ENCODE data around the gene NFIA.
A peak's percentile ranks its signal among the peaks of the same experiment; 100 is the strongest.

NFIA gene

DNA sequence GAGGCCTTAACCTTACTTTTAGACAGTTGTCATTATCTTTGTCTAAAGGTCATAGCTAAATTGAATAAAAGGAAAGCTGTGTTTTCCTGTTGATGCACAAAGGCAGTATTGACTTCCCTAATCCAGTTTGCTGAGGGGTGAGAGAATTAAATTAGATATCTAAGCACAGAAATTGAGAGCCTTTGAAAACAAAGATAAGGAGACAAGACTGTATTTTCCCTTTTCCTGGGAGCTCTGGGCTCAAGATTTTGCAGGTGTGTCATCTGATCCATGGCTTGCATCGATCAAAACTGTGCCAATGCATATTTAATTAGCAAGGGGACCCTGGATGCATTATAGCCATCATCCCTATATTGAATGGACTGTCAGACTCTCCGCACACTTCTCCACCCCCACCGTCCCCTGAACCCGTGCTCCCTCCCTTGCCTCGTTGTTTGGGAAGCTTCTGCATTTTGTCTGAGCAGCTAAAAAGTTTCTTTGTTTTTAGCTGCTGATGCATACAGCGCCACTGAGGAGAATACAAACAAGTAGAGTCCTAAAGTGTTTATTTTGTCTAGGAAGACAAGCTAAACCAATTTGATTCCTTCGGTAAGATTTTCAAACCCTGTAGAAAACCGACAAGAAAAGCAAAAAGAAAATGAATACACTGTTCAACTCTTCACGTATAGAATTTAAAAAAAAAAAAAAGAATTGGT is 186.3 kb downstream of the NFIA start:
- no peak overlapping the region for H2AFZ ChIP-seq (ENCODE audit: low read depth, low read length)
- WGBS: 85% methylated on average over 7 of the region's 9 CpGs
- no peak overlapping the region for H2BK120ac ChIP-seq (ENCODE audit: low read depth, low read length)
- no peak overlapping the region for H2BK5ac ChIP-seq (ENCODE audit: low read depth, low read length, poor library complexity, severe bottlenecking)
- H3K9ac ChIP-seq (ENCODE audit: low read length): no peak overlapping the region
- H3K4me2 ChIP-seq (ENCODE audit: low read length, poor library complexity, severe bottlenecking): no peak overlapping the region
- no peaks in the 10 kb centered on the region for H3K4me1 ChIP-seq (ENCODE audit: control insufficient read depth, insufficient read depth, low read depth, low read length)
- H3K14ac ChIP-seq (ENCODE audit: low read length in 2 of 2): no peak overlapping the region
- no peak overlapping the region for H2BK12ac ChIP-seq (ENCODE audit: low read length in 2 of 2)
- no peak for DNase-seq
- H4K91ac ChIP-seq (ENCODE audit: low read length): no peak overlapping the region
- H3K79me1 ChIP-seq (replicated peaks; ENCODE audit: low read length, poor library complexity, severe bottlenecking): no peaks in the 10 kb centered on the region
- no peak overlapping the region for H3K18ac ChIP-seq (ENCODE audit: low read depth in 1 of 2, low read length in 2 of 2)
- no peaks in the 10 kb centered on the region for H3K36me3 ChIP-seq (ENCODE audit: control insufficient read depth in 1 of 2, insufficient read depth in 2 of 2, low read depth in 1 of 2, low read length in 2 of 2)
- no peak overlapping the region for H4K8ac ChIP-seq (ENCODE audit: low read length)
- no peak overlapping the region for H3K4ac ChIP-seq (ENCODE audit: low read depth in 1 of 2, low read length in 2 of 2)
- no peak overlapping the region for H3K27ac ChIP-seq (ENCODE audit: low read length, poor library complexity, severe bottlenecking)
- H3K4me3 ChIP-seq (ENCODE audit: insufficient read depth in 1 of 2, low read depth in 1 of 2, low read length in 2 of 2): no peak overlapping the region
- no peaks in the 10 kb centered on the region for H3K27me3 ChIP-seq (ENCODE audit: control insufficient read depth in 1 of 2, insufficient read depth in 1 of 2, low read length in 2 of 2)
- no peak overlapping the region for H3K23ac ChIP-seq (ENCODE audit: low read length in 2 of 2)
- no peaks in the 10 kb centered on the region for H3K9me3 ChIP-seq (ENCODE audit: control insufficient read depth, low read length)
- no peak overlapping the region for H2AK5ac ChIP-seq (ENCODE audit: low read length, severe bottlenecking)
- H2BK15ac ChIP-seq (ENCODE audit: low read depth, poor library complexity, severe bottlenecking): no peak overlapping the region

DNA sequence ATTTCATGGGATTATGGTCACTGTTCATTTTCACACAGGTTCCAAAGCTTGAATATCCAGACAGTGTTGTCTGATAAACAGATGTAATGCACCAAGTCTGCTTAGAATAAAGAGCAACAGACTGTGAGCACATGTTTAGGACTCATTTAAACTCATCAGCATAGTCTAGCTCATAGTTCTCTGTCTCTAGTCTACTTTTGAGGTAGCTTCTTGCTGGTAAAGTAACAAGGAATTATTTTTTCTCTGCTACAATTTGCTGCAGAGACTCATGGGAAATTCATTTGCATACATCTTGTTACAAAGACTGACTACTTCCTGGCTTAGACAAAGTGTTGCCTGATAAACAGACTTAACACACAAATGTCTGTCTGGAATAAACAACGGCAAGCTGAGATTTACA is 187.2 kb downstream of the NFIA start:
- Histone ChIP-seq H3K18ac (ENCODE audit: low read depth in 1 of 2, low read length in 2 of 2) (no peak overlapping the region), H3K9me3 (ENCODE audit: control insufficient read depth, low read length) (no peaks in the 10 kb centered on the region), H3K4ac (ENCODE audit: low read depth in 1 of 2, low read length in 2 of 2) (no peak overlapping the region), H2AFZ (ENCODE audit: low read depth, low read length) (no peak overlapping the region), H2BK15ac (ENCODE audit: low read depth, poor library complexity, severe bottlenecking) (no peak overlapping the region), H4K8ac (ENCODE audit: low read length) (no peak overlapping the region), H2AK5ac (ENCODE audit: low read length, severe bottlenecking) (no peak overlapping the region), H3K4me3 (ENCODE audit: insufficient read depth in 1 of 2, low read depth in 1 of 2, low read length in 2 of 2) (no peak overlapping the region), H3K27me3 (ENCODE audit: control insufficient read depth in 1 of 2, insufficient read depth in 1 of 2, low read length in 2 of 2) (no peaks in the 10 kb centered on the region), H3K27ac (ENCODE audit: low read length, poor library complexity, severe bottlenecking) (no peak overlapping the region), H3K23ac (ENCODE audit: low read length in 2 of 2) (no peak overlapping the region), H3K4me1 (ENCODE audit: control insufficient read depth, insufficient read depth, low read depth, low read length) (no peaks in the 10 kb centered on the region), H3K9ac (ENCODE audit: low read length) (no peak overlapping the region), H2BK5ac (ENCODE audit: low read depth, low read length, poor library complexity, severe bottlenecking) (no peak overlapping the region), H4K91ac (ENCODE audit: low read length) (no peak overlapping the region), H3K36me3 (ENCODE audit: control insufficient read depth in 1 of 2, insufficient read depth in 2 of 2, low read depth in 1 of 2, low read length in 2 of 2) (no peaks in the 10 kb centered on the region), H3K4me2 (ENCODE audit: low read length, poor library complexity, severe bottlenecking) (no peak overlapping the region), H3K79me1 (replicated peaks; ENCODE audit: low read length, poor library complexity, severe bottlenecking) (no peaks in the 10 kb centered on the region), H3K14ac (ENCODE audit: low read length in 2 of 2) (no peak overlapping the region), H2BK120ac (ENCODE audit: low read depth, low read length) (no peak overlapping the region), H2BK12ac (ENCODE audit: low read length in 2 of 2) (no peak overlapping the region)
- no CpG with 5 or more reads among the region's 1 CpG for WGBS
- no peak for DNase-seq

DNA sequence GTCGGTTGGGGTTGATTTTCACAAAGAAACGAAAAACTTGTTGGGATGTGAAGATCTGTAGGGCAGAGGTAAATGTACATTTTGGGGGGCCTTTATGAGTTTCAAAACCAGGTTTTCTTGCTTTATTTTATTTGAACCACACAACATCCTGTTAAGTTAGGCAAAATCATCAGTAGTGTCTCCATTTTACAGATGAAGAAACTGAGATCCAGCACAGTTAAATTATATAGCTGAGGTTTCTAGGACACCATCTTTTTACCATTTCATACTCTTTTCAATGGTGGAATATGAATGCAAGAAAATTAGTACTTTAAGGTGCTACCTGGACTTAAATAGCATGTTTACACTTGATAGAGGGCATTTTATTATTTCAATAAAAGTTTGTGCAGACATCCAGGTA is 187.7 kb downstream of the NFIA start:
- no peaks in the 10 kb centered on the region for H3K9me3 ChIP-seq (ENCODE audit: control insufficient read depth, low read length)
- no peak for DNase-seq
- no peak overlapping the region for H3K4ac ChIP-seq (ENCODE audit: low read depth in 1 of 2, low read length in 2 of 2)
- H2BK120ac ChIP-seq (ENCODE audit: low read depth, low read length): no peak overlapping the region
- no peak overlapping the region for H2BK15ac ChIP-seq (ENCODE audit: low read depth, poor library complexity, severe bottlenecking)
- no peak overlapping the region for H4K8ac ChIP-seq (ENCODE audit: low read length)
- no peak overlapping the region for H3K4me3 ChIP-seq (ENCODE audit: insufficient read depth in 1 of 2, low read depth in 1 of 2, low read length in 2 of 2)
- H2BK12ac ChIP-seq (ENCODE audit: low read length in 2 of 2): no peak overlapping the region
- H3K27me3 ChIP-seq (ENCODE audit: control insufficient read depth in 1 of 2, insufficient read depth in 1 of 2, low read length in 2 of 2): no peaks in the 10 kb centered on the region
- no peak overlapping the region for H2AK5ac ChIP-seq (ENCODE audit: low read length, severe bottlenecking)
- H3K27ac ChIP-seq (ENCODE audit: low read length, poor library complexity, severe bottlenecking): no peak overlapping the region
- no peaks in the 10 kb centered on the region for H3K4me1 ChIP-seq (ENCODE audit: control insufficient read depth, insufficient read depth, low read depth, low read length)
- H3K18ac ChIP-seq (ENCODE audit: low read depth in 1 of 2, low read length in 2 of 2): no peak overlapping the region
- no peak overlapping the region for H4K91ac ChIP-seq (ENCODE audit: low read length)
- no peak overlapping the region for H2BK5ac ChIP-seq (ENCODE audit: low read depth, low read length, poor library complexity, severe bottlenecking)
- no peak overlapping the region for H3K9ac ChIP-seq (ENCODE audit: low read length)
- H3K79me1 ChIP-seq (replicated peaks; ENCODE audit: low read length, poor library complexity, severe bottlenecking): no peaks in the 10 kb centered on the region
- no peak overlapping the region for H2AFZ ChIP-seq (ENCODE audit: low read depth, low read length)
- WGBS: 100% methylated on average over 2 of the region's 2 CpGs
- no peak overlapping the region for H3K14ac ChIP-seq (ENCODE audit: low read length in 2 of 2)
- no peaks in the 10 kb centered on the region for H3K36me3 ChIP-seq (ENCODE audit: control insufficient read depth in 1 of 2, insufficient read depth in 2 of 2, low read depth in 1 of 2, low read length in 2 of 2)
- H3K23ac ChIP-seq (ENCODE audit: low read length in 2 of 2): no peak overlapping the region
- H3K4me2 ChIP-seq (ENCODE audit: low read length, poor library complexity, severe bottlenecking): no peak overlapping the region

DNA sequence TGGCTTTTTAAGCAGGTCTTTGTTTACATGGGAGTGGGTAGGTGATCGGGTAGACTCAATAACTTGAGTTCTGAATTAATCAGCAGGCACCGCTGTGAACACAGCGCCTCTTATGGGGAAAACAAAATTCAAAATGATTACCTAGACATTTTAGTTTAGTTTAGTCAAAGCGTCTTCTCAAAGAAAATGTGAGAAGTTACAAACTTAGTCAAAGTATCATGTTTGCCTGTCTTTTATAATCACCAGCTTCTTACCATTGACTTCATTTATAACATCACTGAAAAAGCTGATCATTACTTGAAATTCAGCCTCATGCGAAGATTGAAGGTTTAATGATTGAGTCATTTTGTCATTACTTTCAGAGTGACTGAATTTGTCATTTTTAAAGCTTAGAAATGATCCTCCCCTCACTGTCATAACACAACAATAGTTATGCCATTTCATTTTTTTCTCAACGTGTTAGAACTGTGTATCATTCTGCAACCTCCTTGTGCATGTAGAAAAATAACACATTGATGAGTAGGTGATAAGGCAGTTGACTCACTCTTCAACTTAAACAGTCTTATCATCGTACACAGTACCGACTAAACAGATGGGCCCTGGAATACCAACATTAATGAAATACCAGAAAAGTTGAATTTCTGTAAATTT is 188.5 kb downstream of the NFIA start:
- Histone ChIP-seq H3K4me1 (ENCODE audit: control insufficient read depth, insufficient read depth, low read depth, low read length) (no peaks in the 10 kb centered on the region), H3K23ac (ENCODE audit: low read length in 2 of 2) (no peak overlapping the region), H3K79me1 (replicated peaks; ENCODE audit: low read length, poor library complexity, severe bottlenecking) (no peaks in the 10 kb centered on the region), H4K8ac (ENCODE audit: low read length) (no peak overlapping the region), H3K4me2 (ENCODE audit: low read length, poor library complexity, severe bottlenecking) (no peak overlapping the region), H3K27ac (ENCODE audit: low read length, poor library complexity, severe bottlenecking) (no peak overlapping the region), H3K18ac (ENCODE audit: low read depth in 1 of 2, low read length in 2 of 2) (no peak overlapping the region), H2BK15ac (ENCODE audit: low read depth, poor library complexity, severe bottlenecking) (no peak overlapping the region), H2AK5ac (ENCODE audit: low read length, severe bottlenecking) (no peak overlapping the region), H3K36me3 (ENCODE audit: control insufficient read depth in 1 of 2, insufficient read depth in 2 of 2, low read depth in 1 of 2, low read length in 2 of 2) (no peaks in the 10 kb centered on the region), H2BK12ac (ENCODE audit: low read length in 2 of 2) (no peak overlapping the region), H3K27me3 (ENCODE audit: control insufficient read depth in 1 of 2, insufficient read depth in 1 of 2, low read length in 2 of 2) (no peaks in the 10 kb centered on the region), H2BK120ac (ENCODE audit: low read depth, low read length) (no peak overlapping the region), H2BK5ac (ENCODE audit: low read depth, low read length, poor library complexity, severe bottlenecking) (no peak overlapping the region), H3K4ac (ENCODE audit: low read depth in 1 of 2, low read length in 2 of 2) (no peak overlapping the region), H3K9me3 (ENCODE audit: control insufficient read depth, low read length) (no peaks in the 10 kb centered on the region), H3K14ac (ENCODE audit: low read length in 2 of 2) (no peak overlapping the region), H3K4me3 (ENCODE audit: insufficient read depth in 1 of 2, low read depth in 1 of 2, low read length in 2 of 2) (no peak overlapping the region), H2AFZ (ENCODE audit: low read depth, low read length) (no peak overlapping the region), H4K91ac (ENCODE audit: low read length) (no peak overlapping the region), H3K9ac (ENCODE audit: low read length) (no peak overlapping the region)
- WGBS: 89% methylated on average over 4 of the region's 8 CpGs
- DNase-seq: peak; percentile 28

Measured in mesenchymal stem cell (in vitro differentiated cells and primary cell).